ENCODE measurements around the gene EIF4G3. TPM values are rescaled to one million over a fixed set of nuclear protein-coding genes. Genes with fewer than 3 reads are reported as not detected.

EIF4G3 gene
- total RNA-seq, 3 donors from 2014 or later (not counting 1 experiment from before 2014, with no cell fraction given) = 105 to 107 (median 107) TPM

DNA sequence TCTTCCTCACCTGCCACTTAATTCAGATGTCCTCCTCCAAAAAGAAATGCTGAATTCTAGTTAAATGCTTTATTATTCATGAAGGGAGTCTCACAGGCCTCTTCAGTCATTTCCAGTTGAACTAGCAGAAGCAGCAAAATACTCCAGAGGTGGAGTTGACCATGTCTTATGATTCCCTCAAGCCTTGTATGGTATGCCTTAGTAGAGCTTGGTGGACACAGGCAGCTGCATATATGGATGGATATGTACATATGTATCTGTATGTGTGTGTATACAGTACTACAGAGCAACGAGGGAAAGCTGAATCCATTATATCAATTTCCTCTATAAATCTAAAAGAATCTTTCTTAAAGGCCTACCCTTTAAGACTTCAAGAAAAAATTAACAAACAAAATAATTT lies 306.0 kb downstream of the EIF4G3 start:
- TF ChIP-seq, protein P1, sequence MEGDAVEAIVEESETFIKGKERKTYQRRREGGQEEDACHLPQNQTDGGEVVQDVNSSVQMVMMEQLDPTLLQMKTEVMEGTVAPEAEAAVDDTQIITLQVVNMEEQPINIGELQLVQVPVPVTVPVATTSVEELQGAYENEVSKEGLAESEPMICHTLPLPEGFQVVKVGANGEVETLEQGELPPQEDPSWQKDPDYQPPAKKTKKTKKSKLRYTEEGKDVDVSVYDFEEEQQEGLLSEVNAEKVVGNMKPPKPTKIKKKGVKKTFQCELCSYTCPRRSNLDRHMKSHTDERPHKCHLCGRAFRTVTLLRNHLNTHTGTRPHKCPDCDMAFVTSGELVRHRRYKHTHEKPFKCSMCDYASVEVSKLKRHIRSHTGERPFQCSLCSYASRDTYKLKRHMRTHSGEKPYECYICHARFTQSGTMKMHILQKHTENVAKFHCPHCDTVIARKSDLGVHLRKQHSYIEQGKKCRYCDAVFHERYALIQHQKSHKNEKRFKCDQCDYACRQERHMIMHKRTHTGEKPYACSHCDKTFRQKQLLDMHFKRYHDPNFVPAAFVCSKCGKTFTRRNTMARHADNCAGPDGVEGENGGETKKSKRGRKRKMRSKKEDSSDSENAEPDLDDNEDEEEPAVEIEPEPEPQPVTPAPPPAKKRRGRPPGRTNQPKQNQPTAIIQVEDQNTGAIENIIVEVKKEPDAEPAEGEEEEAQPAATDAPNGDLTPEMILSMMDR (IDR thresholded peaks at IDR 0.05) = no peak
- H3K9me3 Mint-ChIP-seq = no peaks in the 10 kb centered on the region
- no peaks in the 10 kb centered on the region for H3K27me3 ChIP-seq (ENCODE audit: control insufficient read depth, insufficient read depth, low read length)
- no peaks in the 10 kb centered on the region for H3K9me3 ChIP-seq (ENCODE audit: control insufficient read depth, insufficient read depth, low read length)
- ATAC-seq (no peak), DNase-seq (no peak)
- no peaks in the 10 kb centered on the region for H3K27me3 Mint-ChIP-seq (ENCODE audit: low read depth in 2 of 2)
- H3K27ac ChIP-seq (ENCODE audit: low read length) = no peak overlapping the region
- WGBS (ENCODE audit: insufficient coverage) = no CpG with 5 or more reads among the region's 1 CpG
- peaks cover 0 to 3% of the 10 kb centered on the region in 2 donors for H3K4me1 Mint-ChIP-seq
- peaks cover 3% of the 10 kb centered on the region for H3K36me3 ChIP-seq (ENCODE audit: control insufficient read depth, insufficient read depth, low read length)
- H3K4me3 Mint-ChIP-seq = no peak overlapping the region
- H3K27ac Mint-ChIP-seq = no peak overlapping the region
- H3K36me3 Mint-ChIP-seq = peaks cover 6% of the 10 kb centered on the region
- intact Hi-C loops (cut with micrococcal nuclease) = no loop called here
- no peak overlapping the region for H3K4me3 ChIP-seq (ENCODE audit: low read length)
- no peaks in the 10 kb centered on the region for H3K4me1 ChIP-seq (ENCODE audit: control insufficient read depth, insufficient read depth, low read length)

DNA sequence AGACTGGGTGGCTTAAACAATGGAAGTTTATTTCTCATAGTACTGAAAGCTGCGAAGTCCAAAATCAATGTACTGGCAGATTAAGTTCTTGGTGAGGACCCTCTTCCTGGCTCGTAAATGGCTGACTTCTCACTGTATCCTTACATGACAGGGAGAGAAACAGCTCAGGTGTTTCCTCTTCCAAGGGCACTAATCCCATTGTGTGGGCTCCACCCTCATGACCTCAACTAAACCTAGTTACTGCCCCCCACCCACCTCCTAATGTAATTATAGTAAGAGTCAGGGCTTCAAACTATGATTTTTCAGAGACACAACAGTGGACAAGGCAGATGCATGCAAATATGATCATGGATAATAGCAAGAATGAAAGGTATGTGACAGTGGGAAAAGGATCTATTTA lies 308.4 kb downstream of the EIF4G3 start:
- H3K4me1 ChIP-seq (ENCODE audit: control insufficient read depth, insufficient read depth, low read length) = no peaks in the 10 kb centered on the region
- peaks cover 16% of the 10 kb centered on the region for H3K36me3 Mint-ChIP-seq
- no peaks in the 10 kb centered on the region for H3K27me3 ChIP-seq (ENCODE audit: control insufficient read depth, insufficient read depth, low read length)
- intact Hi-C loops (cut with micrococcal nuclease) = no loop called here
- H3K4me3 ChIP-seq (ENCODE audit: low read length) = no peak overlapping the region
- TF ChIP-seq, protein P1 (IDR thresholded peaks at IDR 0.05) = no peak
- H3K27me3 Mint-ChIP-seq (ENCODE audit: low read depth in 2 of 2) = no peaks in the 10 kb centered on the region
- ATAC-seq = no peak
- no peak overlapping the region for H3K27ac ChIP-seq (ENCODE audit: low read length)
- no peak overlapping the region for H3K4me3 Mint-ChIP-seq
- H3K36me3 ChIP-seq (ENCODE audit: control insufficient read depth, insufficient read depth, low read length) = peaks cover 16% of the 10 kb centered on the region
- WGBS (ENCODE audit: insufficient coverage) = 100% methylated on average over 2 of the region's 2 CpGs
- H3K9me3 ChIP-seq (ENCODE audit: control insufficient read depth, insufficient read depth, low read length) = no peaks in the 10 kb centered on the region
- H3K27ac Mint-ChIP-seq = no peak overlapping the region
- DNase-seq = no peak
- no peaks in the 10 kb centered on the region for H3K4me1 Mint-ChIP-seq
- H3K9me3 Mint-ChIP-seq = no peaks in the 10 kb centered on the region

DNA sequence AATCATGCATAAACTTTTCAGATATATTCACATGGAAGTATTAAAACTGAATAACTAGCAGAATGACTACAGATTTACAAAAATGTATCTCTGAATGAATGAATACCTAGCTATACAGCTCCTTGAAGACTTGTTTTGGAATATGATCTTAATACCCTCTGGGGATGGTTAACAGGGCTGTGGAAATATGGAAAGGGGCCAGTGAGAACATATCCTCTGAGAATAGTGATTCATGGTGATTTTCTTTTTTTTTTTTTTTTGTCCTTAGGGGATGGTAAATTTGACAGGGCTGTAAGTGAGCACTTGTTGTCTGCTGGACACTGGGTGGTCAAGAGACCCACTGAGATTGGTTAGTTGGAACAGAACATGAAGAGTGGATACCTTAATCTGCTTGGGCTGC lies 308.9 kb downstream of the EIF4G3 start:
- DNase-seq (no peak), ATAC-seq (no peak)
- no peak overlapping the region for H3K27ac Mint-ChIP-seq
- Histone ChIP-seq H3K36me3 (ENCODE audit: control insufficient read depth, insufficient read depth, low read length) (peaks cover 19% of the 10 kb centered on the region), H3K27ac (ENCODE audit: low read length) (no peak overlapping the region), H3K4me1 (ENCODE audit: control insufficient read depth, insufficient read depth, low read length) (no peaks in the 10 kb centered on the region), H3K4me3 (ENCODE audit: low read length) (no peak overlapping the region), H3K9me3 (ENCODE audit: control insufficient read depth, insufficient read depth, low read length) (no peaks in the 10 kb centered on the region), H3K27me3 (ENCODE audit: control insufficient read depth, insufficient read depth, low read length) (no peaks in the 10 kb centered on the region)
- H3K4me3 Mint-ChIP-seq = no peak overlapping the region
- TF ChIP-seq, protein P1 (IDR thresholded peaks at IDR 0.05) = no peak
- H3K36me3 Mint-ChIP-seq = peaks cover 16% of the 10 kb centered on the region
- intact Hi-C loops (cut with micrococcal nuclease) = no loop called here
- no peaks in the 10 kb centered on the region for H3K9me3 Mint-ChIP-seq
- no peaks in the 10 kb centered on the region for H3K4me1 Mint-ChIP-seq
- H3K27me3 Mint-ChIP-seq (ENCODE audit: low read depth in 2 of 2) = no peaks in the 10 kb centered on the region

DNA sequence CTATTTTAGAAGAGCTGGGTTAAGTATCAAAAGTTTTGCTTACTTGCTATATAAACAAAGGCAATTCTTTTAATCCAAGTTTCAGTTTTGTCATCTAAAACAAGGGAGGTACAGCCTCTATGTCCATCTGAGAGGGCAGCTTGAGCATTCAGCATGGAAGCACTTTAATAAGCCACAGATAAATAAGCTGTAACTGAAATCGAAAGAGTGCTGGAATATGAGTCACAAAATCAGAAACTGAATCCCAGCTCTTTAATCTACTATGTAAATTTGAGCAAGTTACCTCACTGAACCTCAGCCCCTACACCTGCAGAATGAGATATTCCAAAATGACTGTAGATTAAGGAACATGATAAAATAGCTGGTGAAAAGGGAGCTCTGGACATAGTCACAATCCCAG lies 309.6 kb downstream of the EIF4G3 start:
- Mint-ChIP-seq H3K27ac (no peak overlapping the region), H3K4me3 (no peak overlapping the region), H3K27me3 (ENCODE audit: low read depth in 2 of 2) (no peaks in the 10 kb centered on the region), H3K9me3 (no peaks in the 10 kb centered on the region), H3K36me3 (peaks cover 16% of the 10 kb centered on the region), H3K4me1 (no peaks in the 10 kb centered on the region)
- ATAC-seq (no peak), DNase-seq (no peak)
- no peaks in the 10 kb centered on the region for H3K4me1 ChIP-seq (ENCODE audit: control insufficient read depth, insufficient read depth, low read length)
- H3K27ac ChIP-seq (ENCODE audit: low read length) = no peak overlapping the region
- H3K27me3 ChIP-seq (ENCODE audit: control insufficient read depth, insufficient read depth, low read length) = no peaks in the 10 kb centered on the region
- no peaks in the 10 kb centered on the region for H3K9me3 ChIP-seq (ENCODE audit: control insufficient read depth, insufficient read depth, low read length)
- intact Hi-C loops (cut with micrococcal nuclease) = no loop called here
- peaks cover 23% of the 10 kb centered on the region for H3K36me3 ChIP-seq (ENCODE audit: control insufficient read depth, insufficient read depth, low read length)
- TF ChIP-seq, protein P1 (IDR thresholded peaks at IDR 0.05) = no peak
- 91% methylated on average over 1 of the region's 1 CpG for WGBS (ENCODE audit: insufficient coverage)
- H3K4me3 ChIP-seq (ENCODE audit: low read length) = no peak overlapping the region

Data from natural killer cell (primary cell).